Measurements from ENCODE around the gene EEF1AKMT1. TPM values are rescaled to one million over a fixed set of nuclear protein-coding genes. Genes with fewer than 3 reads are reported as not detected.

The EEF1AKMT1 gene
- total and polyA plus RNA-seq, 2 donors (not counting 1 experiment from before 2014, with no cell fraction given): 2.9 to 4.9 TPM

DNA sequence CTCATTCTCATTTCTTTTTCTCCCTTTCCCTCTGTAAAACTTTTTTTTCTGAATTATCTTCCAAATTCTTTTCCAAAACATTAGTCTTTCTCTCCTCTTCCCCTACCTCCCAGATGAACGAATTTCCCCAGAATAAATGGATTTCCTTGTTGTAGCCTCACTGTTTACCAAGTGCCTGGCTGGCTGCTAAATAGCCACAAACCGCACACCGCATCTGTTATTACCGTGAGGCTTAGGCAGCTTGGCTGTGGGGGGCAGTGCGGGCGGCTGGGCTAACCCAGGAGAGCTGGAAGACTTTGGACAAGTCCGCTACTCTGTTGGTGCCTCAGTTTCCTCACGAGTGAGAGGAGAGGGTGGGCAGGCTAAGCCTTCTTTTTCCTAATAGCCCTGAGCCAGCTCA lies 59.6 kb downstream of the EEF1AKMT1 start:
- Mint-ChIP-seq H3K27me3 (peaks cover 8% of the 10 kb centered on the region), H3K27ac (no peak overlapping the region), H3K4me1 (peaks cover 7% of the 10 kb centered on the region), H3K4me3 (no peak overlapping the region), H3K9me3 (ENCODE audit: insufficient read depth) (no peaks in the 10 kb centered on the region)
- ATAC-seq (ENCODE audit: low read depth) (no peak), DNase-seq (no peak)
- CTCF ChIA-PET: interaction anchor here (1.1 to 2.2 kb wide), 3 partner anchors 115 to 221 kb away, joined by 5 to 13 read pairs (median 6); no protein-coding TSS in a partner anchor
- H3K9me3 ChIP-seq (ENCODE audit: control extremely low read depth in 1 of 3, control insufficient read depth in 2 of 3, insufficient read depth in 1 of 3, low read length in 2 of 3): peaks cover 0 to 5% (median 0%) of the 10 kb centered on the region in 3 donors
- intact Hi-C loops (cut with micrococcal nuclease): no loop called here
- no peaks in the 10 kb centered on the region for H3K36me3 ChIP-seq (replicated peaks in 1 of 2; ENCODE audit: control extremely low read depth in 1 of 2, control insufficient read depth in 1 of 2, extremely low read depth in 1 of 2, insufficient read depth in 2 of 2, low read length in 1 of 2)
- 92% methylated on average over 8 of the region's 8 CpGs for WGBS (ENCODE audit: insufficient coverage)
- H4K20me1 ChIP-seq (ENCODE audit: control insufficient read depth, insufficient read depth, low read length, poor library complexity, severe bottlenecking): no peaks in the 10 kb centered on the region
- peaks cover 0 to 8% of the 10 kb centered on the region in 2 donors for H3K4me1 ChIP-seq (ENCODE audit: control insufficient read depth in 2 of 2, insufficient read depth in 2 of 2, low read length in 2 of 2)
- H3K79me2 ChIP-seq (ENCODE audit: control insufficient read depth, insufficient read depth, low read length): no peaks in the 10 kb centered on the region
- H3K9ac ChIP-seq (ENCODE audit: low read length): no peak overlapping the region
- POLR2A ChIA-PET: no interaction called here
- H3K4me3 ChIP-seq (ENCODE audit: control extremely low read depth in 1 of 5, extremely low read depth in 1 of 5, insufficient read depth in 1 of 5, low read depth in 2 of 5, low read length in 4 of 5): no peak overlapping the region
- no peak overlapping the region for H2AFZ ChIP-seq (ENCODE audit: insufficient read depth, low read depth, low read length, poor library complexity, severe bottlenecking)
- H3K4me2 ChIP-seq (replicated peaks; ENCODE audit: low read depth, low read length, poor library complexity, severe bottlenecking): no peak overlapping the region
- H3K27me3 ChIP-seq (replicated peaks in 1 of 4; ENCODE audit: control extremely low read depth in 1 of 4, control insufficient read depth in 3 of 4, insufficient read depth in 4 of 4, low read length in 3 of 4): peaks cover 0 to 4% (median 0%) of the 10 kb centered on the region in 4 experiments
- TF ChIP-seq CTCF (IDR thresholded peaks at IDR 0.05) (no peak), EZH2 (IDR thresholded peaks at IDR 0.05; ENCODE audit: borderline replicate concordance, insufficient read depth, low read depth, low read length, poor library complexity, severe bottlenecking) (no peak)
- H3K27ac ChIP-seq (ENCODE audit: low read length in 2 of 2): no peak overlapping the region

DNA sequence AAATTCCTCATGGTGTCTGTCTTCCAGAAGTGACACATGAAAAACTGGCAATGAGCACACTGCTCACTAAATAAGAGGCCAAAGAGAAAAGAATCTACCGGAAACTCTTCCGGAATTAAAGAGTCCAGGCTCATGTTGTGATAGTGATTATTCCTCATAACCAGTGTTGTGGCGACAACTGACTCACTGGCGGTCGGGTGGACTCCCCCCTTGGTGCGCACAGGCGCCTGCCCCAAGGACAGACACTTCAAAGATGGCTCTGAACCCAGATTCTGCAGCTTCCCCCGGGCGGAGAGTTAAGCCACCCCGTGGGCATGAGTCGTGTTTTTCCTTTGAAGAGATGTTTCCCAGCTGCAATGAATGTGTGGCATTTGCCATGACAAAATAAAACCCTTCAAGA lies 60.0 kb downstream of the EEF1AKMT1 start:
- Mint-ChIP-seq H3K27ac (no peak overlapping the region), H3K27me3 (peaks cover 8% of the 10 kb centered on the region), H3K4me1 (peaks cover 7% of the 10 kb centered on the region), H3K9me3 (ENCODE audit: insufficient read depth) (no peaks in the 10 kb centered on the region), H3K4me3 (no peak overlapping the region)
- H2AFZ ChIP-seq (ENCODE audit: insufficient read depth, low read depth, low read length, poor library complexity, severe bottlenecking): no peak overlapping the region
- no peak for DNase-seq
- H3K27me3 ChIP-seq (replicated peaks in 1 of 4; ENCODE audit: control extremely low read depth in 1 of 4, control insufficient read depth in 3 of 4, insufficient read depth in 4 of 4, low read length in 3 of 4): peaks cover 0 to 4% (median 0%) of the 10 kb centered on the region in 4 experiments
- no peak overlapping the region for H3K4me2 ChIP-seq (replicated peaks; ENCODE audit: low read depth, low read length, poor library complexity, severe bottlenecking)
- H4K20me1 ChIP-seq (ENCODE audit: control insufficient read depth, insufficient read depth, low read length, poor library complexity, severe bottlenecking): no peaks in the 10 kb centered on the region
- no peaks in the 10 kb centered on the region for H3K79me2 ChIP-seq (ENCODE audit: control insufficient read depth, insufficient read depth, low read length)
- TF ChIP-seq CTCF (IDR thresholded peaks at IDR 0.05): no peak
- no peak for TF ChIP-seq EZH2 (IDR thresholded peaks at IDR 0.05; ENCODE audit: borderline replicate concordance, insufficient read depth, low read depth, low read length, poor library complexity, severe bottlenecking)
- H3K36me3 ChIP-seq (replicated peaks in 1 of 2; ENCODE audit: control extremely low read depth in 1 of 2, control insufficient read depth in 1 of 2, extremely low read depth in 1 of 2, insufficient read depth in 2 of 2, low read length in 1 of 2): no peaks in the 10 kb centered on the region
- H3K4me3 ChIP-seq (ENCODE audit: control extremely low read depth in 1 of 5, extremely low read depth in 1 of 5, insufficient read depth in 1 of 5, low read depth in 2 of 5, low read length in 4 of 5): no peak overlapping the region
- intact Hi-C loops (cut with micrococcal nuclease): no loop called here
- no peak overlapping the region for H3K27ac ChIP-seq (ENCODE audit: low read length in 2 of 2)
- WGBS (ENCODE audit: insufficient coverage): 85% methylated on average over 8 of the region's 11 CpGs
- no peak overlapping the region for H3K9ac ChIP-seq (ENCODE audit: low read length)
- ChIA-PET POLR2A (no interaction called here), CTCF (interaction anchor here (1.3 to 5.3 kb wide), 3 partner anchors 9 to 116 kb away, joined by 6 to 35 read pairs (median 6); no protein-coding TSS in a partner anchor)
- H3K4me1 ChIP-seq (ENCODE audit: control insufficient read depth in 2 of 2, insufficient read depth in 2 of 2, low read length in 2 of 2): peaks cover 0 to 8% of the 10 kb centered on the region in 2 donors
- ATAC-seq (ENCODE audit: low read depth): no peak
- H3K9me3 ChIP-seq (ENCODE audit: control extremely low read depth in 1 of 3, control insufficient read depth in 2 of 3, insufficient read depth in 1 of 3, low read length in 2 of 3): peaks cover 0 to 1% (median 0%) of the 10 kb centered on the region in 3 donors

All from B cell (primary cell).